HepG2 (cell line): ENCODE results near the gene ANAPC10.

ENCODE experiments used
- ATF7 ChIP-seq, 2 experiments: fragments of 450-650 bp in 1 of 2; sonication (generic) in 1 of 2; formaldehyde crosslinking in 1 of 2; IDR thresholded peaks; 2 replicates each; pipeline versions ENCODE4 v1.4.0 to v1.6.1; 2016 to 2020; ENCODE audit warnings: antibody characterized with exemption in 1 of 2, mild to moderate bottlenecking in 1 of 2, missing genetic modification reagents in 1 of 2
- CTCF ChIP-seq: sonication (generic); formaldehyde crosslinking; IDR thresholded peaks from 2 replicates; pipeline ENCODE4 v1.5.0; 2020; ENCODE audit warnings: mild to moderate bottlenecking, missing genetic modification reagents, moderate library complexity
- MAFG ChIP-seq: sonication (generic); formaldehyde crosslinking; IDR thresholded peaks from 2 replicates; pipeline ENCODE4 v1.5.1; 2020; ENCODE audit warnings: mild to moderate bottlenecking, missing genetic modification reagents
- ZNF430 ChIP-seq: sonication (generic); formaldehyde crosslinking; IDR thresholded peaks from 2 replicates; pipeline ENCODE4 v1.9.0; 2021; ENCODE audit warnings: mild to moderate bottlenecking, missing genetic modification reagents

DNA sequence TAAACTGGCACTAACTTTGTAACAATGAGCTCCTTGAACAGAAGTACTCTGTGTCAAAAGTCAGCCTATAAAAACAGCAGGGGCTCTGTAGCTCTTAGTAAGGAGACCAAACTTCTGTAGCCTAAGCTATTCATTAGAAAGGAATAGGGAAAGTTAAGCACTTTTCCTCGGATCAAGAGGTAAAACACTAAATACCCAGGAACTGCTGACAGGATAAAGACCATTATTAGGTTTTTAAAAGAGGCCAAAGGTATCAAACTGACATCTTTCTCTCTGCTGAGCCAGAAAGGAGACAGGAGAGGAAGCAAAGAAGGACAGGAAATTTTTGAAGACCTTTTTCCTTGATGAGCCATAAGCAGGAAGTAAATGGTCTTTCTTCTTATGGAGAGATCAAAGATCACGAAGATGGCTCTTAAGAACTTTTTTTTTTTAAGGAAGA lies 31.9 kb downstream of the ANAPC10 start:
- TF ChIP-seq ZNF430 (CRISPR knock-in tag) (no peak), ATF7 (IDR thresholded peaks at IDR 0.05) (no peak), ATF7 (CRISPR knock-in tag; IDR thresholded peaks at IDR 0.05) (no peak), MAFG (CRISPR knock-in tag) (no peak), CTCF (CRISPR knock-in tag) (no peak)
